H1 (cell line): ENCODE measurements around the gene MYLK2.

Experiments used
- ATF2 ChIP-seq: IDR thresholded peaks from 2 replicates; pipeline ENCODE4 v1.6.1; 2012; ENCODE audit warnings: low read length, inconsistent platforms
- BRCA1 ChIP-seq: IDR thresholded peaks from 2 replicates; pipeline ENCODE4 v1.6.1; 2012; ENCODE audit warnings: low read depth, low read length, improper control_type of control experiment
- CEBPB ChIP-seq: IDR thresholded peaks from 2 replicates; pipeline ENCODE4 v1.6.1; 2012; ENCODE audit warnings: low read depth, low read length
- CTCF ChIP-seq, 3 experiments: IDR thresholded peaks; 1 replicate in 2 of 3; 2 replicates in 1 of 3; pipeline versions ENCODE4 v1.5.1 to v1.6.1; 2011; ENCODE audit warnings: low read length in 3 of 3, mild to moderate bottlenecking in 3 of 3, inconsistent platforms in 2 of 3, low read depth in 1 of 3, moderate library complexity in 1 of 3; ENCODE audit not compliant: insufficient read depth in 1 of 3; ENCODE audit errors: control extremely low read depth in 1 of 3
- SP2 ChIP-seq: IDR thresholded peaks from 2 replicates; pipeline ENCODE4 v1.6.1; 2012; ENCODE audit warnings: mild to moderate bottlenecking, low read length, inconsistent platforms
- TCF12 ChIP-seq: IDR thresholded peaks from 2 replicates; pipeline ENCODE4 v1.6.1; 2011; ENCODE audit warnings: low read depth, mild to moderate bottlenecking, low read length
- YY1 ChIP-seq: IDR thresholded peaks from 2 replicates; pipeline ENCODE4 v1.6.1; 2011; ENCODE audit warnings: low read depth, mild to moderate bottlenecking, low read length

- no peak for TF ChIP-seq YY1
- TF ChIP-seq TCF12: no peak
- TF ChIP-seq SP2: no peak
- TF ChIP-seq CTCF (IDR thresholded peaks at IDR 0.05; ENCODE audit: control extremely low read depth in 1 of 3, insufficient read depth in 1 of 3, low read depth in 1 of 3, low read length in 3 of 3): no peak
- TF ChIP-seq CEBPB: no peak
- TF ChIP-seq BRCA1: no peak
- TF ChIP-seq ATF2: no peak
Observed at GRCh38 chr20:31838646-31839292, 19.6 kb downstream of the MYLK2 start.
